K562 (cell line): ENCODE data around the gene VLDLR. TPM values are rescaled to one million over a fixed set of nuclear protein-coding genes. Genes with fewer than 3 reads are reported as not detected.

Source experiments
- MGA ChIP-seq: fragments of 450-650 bp; IDR thresholded peaks from 2 replicates; pipeline ENCODE4 v1.6.1; 2016; ENCODE audit warnings: mild to moderate bottlenecking, moderate library complexity
- polyA plus RNA-seq, 8 experiments: library from polyadenylated mRNA; depleted of rRNA in 4 of 8; stranded (reverse) in 5 of 8; unstranded in 3 of 8; fragments of >200 nt; fragmentation: Nextera tagmentation in 2 of 8; fragmentation: Illumina TruSeq in 1 of 8; extraction: Ambion mirVana in 2 of 8; extraction: Trizol in 1 of 8; gene quantifications; 2 replicates each; pipeline versions ENCODE4 v1.2.1 to v1.2.3, GENCODE V29; 2011 to 2014; ENCODE audit warnings: inconsistent platforms in 1 of 8, missing spikeins in 1 of 8
- total RNA-seq, 7 experiments: library from RNA; depleted of rRNA in 6 of 7; stranded (reverse); fragments of >200 nt in 6 of 7; fragmentation: Illumina TruSeq in 2 of 7; extraction: Trizol in 2 of 7; gene quantifications; 2 replicates each; pipeline versions ENCODE4 v1.2.1 to v1.2.3, GENCODE V29; 2011 to 2021; ENCODE audit warnings: low replicate concordance in 1 of 7

VLDLR gene
- total and polyA plus RNA-seq, 9 of the 15 experiments (the other 6 are each of a cell fraction or from before 2014, with no cell fraction given) = 0.03 to 0.58 (median 0.08) TPM

- no peak for TF ChIP-seq MGA
Measured at GRCh38 chr9:2625427-2625826, 3.8 kb downstream of the VLDLR start (continued).
